Aorta (tissue), 5 donors: ENCODE results near the gene IL1RAPL2. TPM values are rescaled to one million over a fixed set of nuclear protein-coding genes. Genes with fewer than 3 reads are reported as not detected.

Experiments used
- ATAC-seq: fragments of 200-7000 bp; cut with Tn5 transposase; one replicate; pipeline ENCODE4 v1.9.1; 2022; ENCODE audit warnings: moderate library complexity; ENCODE audit not compliant: low FRiP score
- DNase-seq, 2 donors: peaks; one replicate each; pipeline ENCODE4 v3.0.0-alpha.2; 2020
- H3K27ac ChIP-seq, 2 donors: one replicate each; pipeline ENCODE4 v1.5.1; 2013; ENCODE audit warnings: low read length in 2 of 2, mild to moderate bottlenecking in 2 of 2, moderate library complexity in 2 of 2, control low read depth in 1 of 2, inconsistent platforms in 1 of 2, low read depth in 1 of 2
- H3K27me3 ChIP-seq, 2 donors: one replicate each; pipeline ENCODE4 v1.6.1; 2013; ENCODE audit warnings: control low read depth in 1 of 2, low read length in 1 of 2, mild to moderate bottlenecking in 1 of 2, moderate library complexity in 1 of 2; ENCODE audit not compliant: insufficient read depth in 2 of 2, control insufficient read depth in 1 of 2
- H3K36me3 ChIP-seq, 2 donors: one replicate each; pipeline ENCODE4 v1.6.1; 2013; ENCODE audit warnings: control low read depth in 1 of 2, low read length in 1 of 2, mild to moderate bottlenecking in 1 of 2; ENCODE audit not compliant: insufficient read depth in 2 of 2, control insufficient read depth in 1 of 2
- H3K4me1 ChIP-seq, 2 donors: one replicate each; pipeline ENCODE4 v1.6.1; 2013; ENCODE audit warnings: low read length in 2 of 2, control low read depth in 1 of 2, mild to moderate bottlenecking in 1 of 2, moderate library complexity in 1 of 2; ENCODE audit not compliant: insufficient read depth in 2 of 2, control insufficient read depth in 1 of 2
- H3K4me3 ChIP-seq, 2 donors: one replicate each; pipeline ENCODE4 v1.5.1; 2013; ENCODE audit warnings: low read length in 2 of 2, control low read depth in 1 of 2, mild to moderate bottlenecking in 1 of 2
- H3K9me3 ChIP-seq: one replicate; pipeline ENCODE4 v1.6.1; 2013; ENCODE audit warnings: mild to moderate bottlenecking, low read length; ENCODE audit not compliant: control insufficient read depth
- WGBS, 2 donors: extraction: QIAGEN DNeasy Blood & Tissue Kit; methylation state at CpG; one replicate each; pipeline ENCODE4 v1.1.7; 2013; 5-methylcytosine and 5-hydroxymethylcytosine counted together
- intact Hi-C, 2 donors: fragments of 100-400 bp; cut with DNase I; formaldehyde crosslinking; loops; one replicate each; pipeline versions ENCODE4 v1.14.2 to v1.15.0; 2022
- polyA plus RNA-seq, 2 donors: library from polyadenylated mRNA; stranded (reverse); fragments of 200-250 nt; gene quantifications; one replicate each; pipeline ENCODE4 v1.2.3, GENCODE V29; 2013
- total RNA-seq, 2 donors: library from RNA; stranded (reverse); fragmentation: NEBNext Ultra II Directional; extraction: Animal tissue kit (Norgen Biotek cat#: 25700); gene quantifications; one replicate each; pipeline ENCODE4 v1.2.1, GENCODE V29; 2021
- donor health status: healthy with polysubstance abuse.
- donor health status: Bipolar disorder and iron deficiency.
- donor health status: DM: no; HTN: no; CAD: no.
- donor health status: DM: no; HTN: no; CAD: no.
- donor health status: DM: yes; HTN: yes; CAD: no.

Gene IL1RAPL2
- total and polyA plus RNA-seq, 4 donors = not detected

GRCh38 chrX:105314458-105314857, 748.5 kb downstream of the IL1RAPL2 start:
- no peak for ATAC-seq
- H3K4me3 ChIP-seq = no peak overlapping the region
- WGBS, 2 donors = 65 to 87% methylated on average over 2 of the region's 2 CpGs
- no peaks in the 10 kb centered on the region for H3K27me3 ChIP-seq
- no peak for DNase-seq
- no peaks in the 10 kb centered on the region for H3K36me3 ChIP-seq
- no peaks in the 10 kb centered on the region for H3K4me1 ChIP-seq
- intact Hi-C loops = no loop called here
- no peaks in the 10 kb centered on the region for H3K9me3 ChIP-seq
- H3K27ac ChIP-seq = no peak overlapping the region

DNA sequence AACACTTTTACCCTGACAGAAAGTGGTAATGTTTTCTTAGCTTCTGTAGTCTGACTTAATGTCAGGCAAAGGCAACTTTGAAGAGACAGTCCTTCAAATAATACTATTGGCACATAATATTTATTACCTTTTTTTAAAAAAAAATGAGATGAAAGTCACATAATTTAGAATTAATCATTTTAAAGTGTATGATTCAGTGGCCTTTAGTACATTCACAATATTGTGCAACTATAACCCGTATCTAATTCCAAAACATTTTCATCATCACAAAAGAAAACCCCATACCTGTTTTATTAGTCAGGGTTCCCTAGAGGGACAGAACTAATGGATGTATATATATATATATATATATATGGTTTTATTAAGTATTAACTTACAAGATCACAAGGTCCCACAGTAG, 749.2 kb downstream of the IL1RAPL2 start:
- Histone ChIP-seq H3K4me3 (no peak overlapping the region), H3K4me1 (no peaks in the 10 kb centered on the region), H3K27ac (no peak overlapping the region), H3K9me3 (no peaks in the 10 kb centered on the region), H3K36me3 (no peaks in the 10 kb centered on the region), H3K27me3 (no peaks in the 10 kb centered on the region)
- intact Hi-C loops = no loop called here
- 80 to 86% methylated on average over 1 of the region's 1 CpG for WGBS, 2 donors
- ATAC-seq = no peak
- no peak for DNase-seq

- no peak overlapping the region for H3K4me3 ChIP-seq
- no peaks in the 10 kb centered on the region for H3K27me3 ChIP-seq
- 46 to 65% methylated on average over 2 of the region's 2 CpGs for WGBS, 2 donors
- ATAC-seq (no peak), DNase-seq (no peak)
- no peaks in the 10 kb centered on the region for H3K9me3 ChIP-seq
- intact Hi-C loops = no loop called here
- no peaks in the 10 kb centered on the region for H3K4me1 ChIP-seq
- no peaks in the 10 kb centered on the region for H3K36me3 ChIP-seq
- H3K27ac ChIP-seq = no peak overlapping the region
These were observed 751.1 kb downstream of the IL1RAPL2 start for GRCh38 chrX:105317117-105317516.

DNA sequence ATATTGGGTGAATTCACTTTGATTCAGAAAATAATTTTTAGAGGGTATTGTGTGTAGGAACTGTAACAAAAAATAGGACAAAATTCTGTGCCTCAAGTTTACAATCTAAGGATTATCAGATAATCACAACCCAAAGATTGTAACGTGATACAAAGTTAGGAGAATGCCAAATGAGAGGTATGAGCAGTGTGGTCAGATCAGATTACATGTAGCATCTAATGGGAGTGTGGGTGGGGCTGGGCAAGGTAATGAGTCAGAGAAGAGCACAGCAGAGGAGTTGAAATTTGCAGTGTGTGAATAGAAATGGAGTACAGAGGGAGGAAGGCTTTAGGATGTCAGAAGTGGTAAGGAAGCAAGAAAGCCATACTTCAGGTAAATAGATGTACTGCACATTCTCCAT, 757.9 kb downstream of the IL1RAPL2 start:
- H3K4me3 ChIP-seq = no peak overlapping the region
- no peaks in the 10 kb centered on the region for H3K4me1 ChIP-seq
- DNase-seq (no peak), ATAC-seq (no peak)
- no peaks in the 10 kb centered on the region for H3K9me3 ChIP-seq
- 20 to 27% methylated on average over 1 of the region's 1 CpG for WGBS, 2 donors
- no peaks in the 10 kb centered on the region for H3K36me3 ChIP-seq
- intact Hi-C loops = no loop called here
- no peak overlapping the region for H3K27ac ChIP-seq
- no peaks in the 10 kb centered on the region for H3K27me3 ChIP-seq

GRCh38 chrX:105328773-105329172, 762.8 kb downstream of the IL1RAPL2 start:
- intact Hi-C loops = no loop called here
- Histone ChIP-seq H3K4me1 (no peaks in the 10 kb centered on the region), H3K4me3 (no peak overlapping the region), H3K27me3 (no peaks in the 10 kb centered on the region), H3K36me3 (no peaks in the 10 kb centered on the region), H3K9me3 (no peaks in the 10 kb centered on the region), H3K27ac (no peak overlapping the region)
- DNase-seq (no peak), ATAC-seq (no peak)

GRCh38 chrX:105331244-105331643, 765.2 kb downstream of the IL1RAPL2 start:
- Histone ChIP-seq H3K4me1 (no peaks in the 10 kb centered on the region), H3K36me3 (no peaks in the 10 kb centered on the region), H3K4me3 (no peak overlapping the region), H3K27ac (no peak overlapping the region), H3K27me3 (no peaks in the 10 kb centered on the region), H3K9me3 (no peaks in the 10 kb centered on the region)
- ATAC-seq = no peak
- intact Hi-C loops = no loop called here
- 46 to 56% methylated on average over 1 of the region's 1 CpG for WGBS, 2 donors
- DNase-seq = no peak

DNA sequence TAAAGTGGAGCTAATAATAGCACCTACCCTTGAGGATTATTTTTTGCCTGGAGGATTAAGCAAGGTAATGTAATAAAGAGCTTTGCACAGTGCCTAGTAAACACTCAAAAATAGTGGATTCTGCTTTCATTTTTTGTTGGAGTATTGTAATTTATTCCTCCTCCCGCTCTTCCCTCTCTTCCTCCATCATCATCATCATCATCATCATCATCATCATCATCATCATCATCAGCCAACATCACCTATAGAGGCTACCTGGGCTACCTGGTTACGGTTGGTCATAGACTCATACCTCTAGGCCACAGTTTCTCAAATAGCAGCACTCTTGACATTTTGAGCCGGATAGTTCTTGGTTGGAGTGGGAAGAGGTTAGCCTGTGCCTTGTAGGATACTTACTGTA, 781.4 kb downstream of the IL1RAPL2 start:
- no peak for ATAC-seq
- no peaks in the 10 kb centered on the region for H3K27me3 ChIP-seq
- WGBS, 2 donors = 78 to 88% methylated on average over 3 of the region's 3 CpGs

DNA sequence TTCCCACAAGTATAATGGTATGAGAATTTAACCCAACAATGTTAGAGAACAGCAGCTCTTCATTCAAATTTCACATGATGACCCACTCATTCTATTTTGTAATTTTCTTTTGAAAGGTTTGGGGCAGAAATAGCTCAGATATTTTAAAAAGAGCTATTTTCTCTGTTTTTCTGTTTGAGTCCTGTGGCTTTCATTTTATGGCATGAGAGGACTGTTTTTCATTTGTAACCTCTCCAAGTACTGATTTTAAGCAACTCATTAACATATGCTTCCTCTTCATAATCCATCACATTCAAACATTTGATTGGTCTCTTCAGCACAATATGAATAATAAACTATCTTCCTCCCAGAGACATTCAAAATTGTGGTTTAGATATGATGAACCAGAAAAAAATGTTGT, 783.5 kb downstream of the IL1RAPL2 start:
- no peaks in the 10 kb centered on the region for H3K4me1 ChIP-seq
- no peaks in the 10 kb centered on the region for H3K27me3 ChIP-seq
- ATAC-seq (no peak), DNase-seq (no peak)
- no peaks in the 10 kb centered on the region for H3K9me3 ChIP-seq
- no peaks in the 10 kb centered on the region for H3K36me3 ChIP-seq
- intact Hi-C loops = no loop called here
- H3K27ac ChIP-seq = no peak overlapping the region
- no peak overlapping the region for H3K4me3 ChIP-seq

More for the DNA sequence above, 781.4 kb downstream of the IL1RAPL2 start:
- Histone ChIP-seq H3K36me3 (no peaks in the 10 kb centered on the region), H3K9me3 (no peaks in the 10 kb centered on the region), H3K4me3 (no peak overlapping the region), H3K27ac (no peak overlapping the region), H3K4me1 (no peaks in the 10 kb centered on the region)
- DNase-seq = no peak
- intact Hi-C loops = no loop called here

DNA sequence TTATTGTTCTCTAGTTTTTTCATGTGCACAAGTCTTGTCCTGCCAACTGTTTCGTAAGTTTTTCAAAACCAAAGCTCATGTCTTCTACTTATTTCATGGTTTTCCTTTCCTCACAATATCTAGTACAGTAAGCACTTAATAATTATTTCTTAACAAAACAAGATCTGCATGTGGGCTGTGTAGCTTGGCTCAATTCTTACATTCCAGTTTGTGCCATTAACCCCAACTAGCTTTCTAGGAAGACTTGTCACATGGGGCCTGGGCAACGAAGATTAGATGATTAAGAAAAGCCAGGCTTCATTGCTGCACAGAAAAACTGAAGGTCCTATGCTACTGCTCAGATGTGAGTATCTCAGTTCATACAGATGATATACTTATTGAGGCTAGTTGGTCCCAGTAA, 809.8 kb downstream of the IL1RAPL2 start:
- WGBS, 2 donors = 4 to 23% methylated on average over 2 of the region's 2 CpGs
- intact Hi-C loops = no loop called here
- Histone ChIP-seq H3K27me3 (no peaks in the 10 kb centered on the region), H3K9me3 (no peaks in the 10 kb centered on the region), H3K4me3 (no peak overlapping the region), H3K36me3 (no peaks in the 10 kb centered on the region), H3K27ac (no peak overlapping the region), H3K4me1 (no peaks in the 10 kb centered on the region)
- ATAC-seq = no peak
- DNase-seq = no peak
